K562 (cell line): ENCODE results near the gene ANKS1A. TPM values are rescaled to one million over a fixed set of nuclear protein-coding genes. Genes with fewer than 3 reads are reported as not detected.

Experiments
- ARNT ChIP-seq, 2 experiments: fragments of 450-650 bp; IDR thresholded peaks; 2 replicates each; pipeline ENCODE4 v1.6.1; 2016; ENCODE audit warnings: mild to moderate bottlenecking in 1 of 2
- DDX20 ChIP-seq: fragments of 450-650 bp; IDR thresholded peaks from 2 replicates; pipeline ENCODE4 v1.6.1; 2016; ENCODE audit warnings: missing genetic modification characterization, low read depth, mild to moderate bottlenecking, missing compliant biosample characterization, moderate library complexity
- MXI1 ChIP-seq: IDR thresholded peaks from 2 replicates; pipeline ENCODE4 v1.6.1; 2011; ENCODE audit warnings: low read depth, mild to moderate bottlenecking, improper control_type of control experiment, low read length
- NFYB ChIP-seq: IDR thresholded peaks from 2 replicates; pipeline ENCODE4 v1.6.1; 2011; ENCODE audit warnings: mild to moderate bottlenecking, moderate library complexity; ENCODE audit not compliant: insufficient read length; ENCODE audit errors: extremely low read depth
- RNF2 ChIP-seq: sonication (generic); IDR thresholded peaks from 2 replicates; pipeline ENCODE4 v1.6.1; 2016
- SIN3B ChIP-seq: fragments of 450-650 bp; IDR thresholded peaks from 2 replicates; pipeline ENCODE4 v1.6.1; 2017; ENCODE audit warnings: low read depth, mild to moderate bottlenecking, moderate library complexity
- ZNF592 ChIP-seq: fragments of 450-650 bp; IDR thresholded peaks from 2 replicates; pipeline ENCODE4 v1.6.1; 2017; ENCODE audit warnings: antibody characterized with exemption, mild to moderate bottlenecking
- polyA plus RNA-seq, 8 experiments: library from polyadenylated mRNA; depleted of rRNA in 4 of 8; stranded (reverse) in 5 of 8; unstranded in 3 of 8; fragments of >200 nt; fragmentation: Nextera tagmentation in 2 of 8; fragmentation: Illumina TruSeq in 1 of 8; extraction: Ambion mirVana in 2 of 8; extraction: Trizol in 1 of 8; gene quantifications; 2 replicates each; pipeline versions ENCODE4 v1.2.1 to v1.2.3, GENCODE V29; 2011 to 2014; ENCODE audit warnings: inconsistent platforms in 1 of 8, missing spikeins in 1 of 8
- total RNA-seq, 7 experiments: library from RNA; depleted of rRNA in 6 of 7; stranded (reverse); fragments of >200 nt in 6 of 7; fragmentation: Illumina TruSeq in 2 of 7; extraction: Trizol in 2 of 7; gene quantifications; 2 replicates each; pipeline versions ENCODE4 v1.2.1 to v1.2.3, GENCODE V29; 2011 to 2021; ENCODE audit warnings: low replicate concordance in 1 of 7
- TF ChIP-seq, protein P1 (sequence below), 2 experiments: fragments of 450-650 bp in 1 of 2; sonication (generic) in 1 of 2; formaldehyde crosslinking in 1 of 2; IDR thresholded peaks; 2 replicates each; pipeline versions ENCODE4 v1.7.1 to v1.9.0; 2016 to 2022; ENCODE audit warnings: inconsistent platforms in 1 of 2, mild to moderate bottlenecking in 1 of 2, missing genetic modification reagents in 1 of 2
- TF ChIP-seq, protein P2 (sequence below): fragments of 450-650 bp; formaldehyde crosslinking; IDR thresholded peaks from 2 replicates; pipeline ENCODE4 v1.4.0; 2022; ENCODE audit warnings: missing genetic modification characterization

The ANKS1A gene
- total and polyA plus RNA-seq, 9 of the 15 experiments (the other 6 are each of a cell fraction or from before 2014, with no cell fraction given): 1.1 to 13.8 (median 5.3) TPM

DNA sequence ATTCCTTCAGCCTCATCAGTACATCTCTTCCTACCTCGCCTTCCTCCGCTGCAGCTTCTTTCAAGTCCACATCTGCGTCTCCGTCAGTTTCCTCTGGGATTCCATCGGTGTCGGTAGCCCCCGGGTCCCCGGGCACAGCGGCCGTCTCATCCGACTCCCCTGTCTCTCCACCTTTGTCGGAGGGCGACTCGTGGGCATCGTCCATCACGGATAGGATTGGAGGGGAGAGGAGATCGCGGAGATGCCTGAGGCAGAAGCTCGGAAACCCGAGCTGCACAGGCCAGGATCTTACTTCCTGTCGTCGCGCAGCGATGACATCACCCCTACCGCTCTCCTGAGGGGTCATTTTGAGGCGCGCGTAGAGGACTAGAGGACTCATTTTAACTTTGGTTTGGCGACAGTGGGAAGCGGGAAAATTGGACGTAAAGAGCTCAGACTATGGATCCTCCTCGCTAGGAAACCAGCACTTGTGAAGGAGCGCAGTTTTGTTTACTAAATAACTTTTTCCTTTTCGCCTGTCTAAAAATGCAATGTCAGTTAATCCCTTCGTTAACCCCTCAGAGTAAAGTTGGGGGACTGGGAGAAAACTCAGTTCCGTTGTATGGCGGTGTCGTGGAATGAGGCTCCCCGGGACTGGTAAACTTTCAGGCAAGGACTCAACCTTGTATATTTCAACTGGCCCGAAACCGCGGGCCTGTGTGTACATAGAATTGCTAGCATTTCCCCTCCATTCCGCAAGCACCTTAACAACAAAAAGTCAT is 1.1 kb upstream of the ANKS1A start, which contains the start of gene TAF11 (continued):
- TF ChIP-seq, protein P1, sequence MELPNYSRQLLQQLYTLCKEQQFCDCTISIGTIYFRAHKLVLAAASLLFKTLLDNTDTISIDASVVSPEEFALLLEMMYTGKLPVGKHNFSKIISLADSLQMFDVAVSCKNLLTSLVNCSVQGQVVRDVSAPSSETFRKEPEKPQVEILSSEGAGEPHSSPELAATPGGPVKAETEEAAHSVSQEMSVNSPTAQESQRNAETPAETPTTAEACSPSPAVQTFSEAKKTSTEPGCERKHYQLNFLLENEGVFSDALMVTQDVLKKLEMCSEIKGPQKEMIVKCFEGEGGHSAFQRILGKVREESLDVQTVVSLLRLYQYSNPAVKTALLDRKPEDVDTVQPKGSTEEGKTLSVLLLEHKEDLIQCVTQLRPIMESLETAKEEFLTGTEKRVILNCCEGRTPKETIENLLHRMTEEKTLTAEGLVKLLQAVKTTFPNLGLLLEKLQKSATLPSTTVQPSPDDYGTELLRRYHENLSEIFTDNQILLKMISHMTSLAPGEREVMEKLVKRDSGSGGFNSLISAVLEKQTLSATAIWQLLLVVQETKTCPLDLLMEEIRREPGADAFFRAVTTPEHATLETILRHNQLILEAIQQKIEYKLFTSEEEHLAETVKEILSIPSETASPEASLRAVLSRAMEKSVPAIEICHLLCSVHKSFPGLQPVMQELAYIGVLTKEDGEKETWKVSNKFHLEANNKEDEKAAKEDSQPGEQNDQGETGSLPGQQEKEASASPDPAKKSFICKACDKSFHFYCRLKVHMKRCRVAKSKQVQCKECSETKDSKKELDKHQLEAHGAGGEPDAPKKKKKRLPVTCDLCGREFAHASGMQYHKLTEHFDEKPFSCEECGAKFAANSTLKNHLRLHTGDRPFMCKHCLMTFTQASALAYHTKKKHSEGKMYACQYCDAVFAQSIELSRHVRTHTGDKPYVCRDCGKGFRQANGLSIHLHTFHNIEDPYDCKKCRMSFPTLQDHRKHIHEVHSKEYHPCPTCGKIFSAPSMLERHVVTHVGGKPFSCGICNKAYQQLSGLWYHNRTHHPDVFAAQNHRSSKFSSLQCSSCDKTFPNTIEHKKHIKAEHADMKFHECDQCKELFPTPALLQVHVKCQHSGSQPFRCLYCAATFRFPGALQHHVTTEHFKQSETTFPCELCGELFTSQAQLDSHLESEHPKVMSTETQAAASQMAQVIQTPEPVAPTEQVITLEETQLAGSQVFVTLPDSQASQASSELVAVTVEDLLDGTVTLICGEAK (IDR thresholded peaks at IDR 0.05): peak; percentile 82
- TF ChIP-seq, protein P1 (CRISPR knock-in tag; IDR thresholded peaks at IDR 0.05): no peak
- peak; percentile 58; the same call in 1 of the 2 replicates for TF ChIP-seq MXI1
- TF ChIP-seq DDX20: no peak
- TF ChIP-seq, protein P2, sequence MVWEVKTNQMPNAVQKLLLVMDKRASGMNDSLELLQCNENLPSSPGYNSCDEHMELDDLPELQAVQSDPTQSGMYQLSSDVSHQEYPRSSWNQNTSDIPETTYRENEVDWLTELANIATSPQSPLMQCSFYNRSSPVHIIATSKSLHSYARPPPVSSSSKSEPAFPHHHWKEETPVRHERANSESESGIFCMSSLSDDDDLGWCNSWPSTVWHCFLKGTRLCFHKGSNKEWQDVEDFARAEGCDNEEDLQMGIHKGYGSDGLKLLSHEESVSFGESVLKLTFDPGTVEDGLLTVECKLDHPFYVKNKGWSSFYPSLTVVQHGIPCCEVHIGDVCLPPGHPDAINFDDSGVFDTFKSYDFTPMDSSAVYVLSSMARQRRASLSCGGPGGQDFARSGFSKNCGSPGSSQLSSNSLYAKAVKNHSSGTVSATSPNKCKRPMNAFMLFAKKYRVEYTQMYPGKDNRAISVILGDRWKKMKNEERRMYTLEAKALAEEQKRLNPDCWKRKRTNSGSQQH (CRISPR knock-in tag): 0 out of 2 replicates have a peak, but pooled peaks have one; percentile 16
- TF ChIP-seq ARNT (IDR thresholded peaks at IDR 0.05): peak; percentile 45 to 52; a peak in 1 of 4 replicates
- TF ChIP-seq NFYB: no peak
- TF ChIP-seq ZNF592: no peak
- TF ChIP-seq SIN3B: peak; percentile 95
- TF ChIP-seq RNF2: peak; percentile 63; the same call in 1 of the 2 replicates
